Testis (tissue), 2 donors: ENCODE results near the gene TBC1D22A.

ENCODE experiments used
- POLR2A ChIP-seq: fragments of 450-650 bp; IDR thresholded peaks from one replicate; pipeline ENCODE4 v1.6.1; 2017; ENCODE audit warnings: antibody characterized with exemption, mild to moderate bottlenecking, moderate library complexity
- TF ChIP-seq, protein P1 (sequence below), 3 experiments: fragments of 450-650 bp in 2 of 3; fragments of 200-600 bp in 1 of 3; sonication (generic) in 1 of 3; IDR thresholded peaks; one replicate each; pipeline ENCODE4 v1.5.1; 2016 to 2019; ENCODE audit warnings: antibody characterized with exemption in 3 of 3, mild to moderate bottlenecking in 2 of 3, moderate library complexity in 1 of 3

DNA sequence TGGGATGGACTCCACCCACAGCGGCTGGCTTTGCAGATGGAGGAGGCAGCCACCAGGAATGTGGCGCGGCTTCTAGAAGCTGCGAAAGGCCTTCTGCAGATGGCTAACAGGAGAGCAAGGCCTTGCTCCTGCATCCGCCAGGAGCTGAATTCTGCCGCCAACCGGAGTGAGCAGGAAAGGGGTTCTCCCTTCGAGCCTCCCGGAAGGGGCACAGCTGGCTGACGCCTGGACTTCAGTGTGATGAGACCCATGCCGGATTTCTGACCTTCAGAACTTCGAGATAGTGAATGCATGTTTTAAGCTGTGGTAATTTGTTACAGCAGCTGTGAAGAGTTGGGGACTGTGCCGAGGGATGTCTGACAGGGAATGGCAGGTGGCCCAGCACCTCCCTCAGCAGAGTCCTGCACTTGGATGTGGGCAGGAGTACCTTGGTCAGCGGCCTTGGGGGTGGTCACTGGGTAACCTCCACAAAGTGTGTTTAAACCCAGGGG lies 7.7 kb downstream of the TBC1D22A start:
- TF ChIP-seq, protein P1, sequence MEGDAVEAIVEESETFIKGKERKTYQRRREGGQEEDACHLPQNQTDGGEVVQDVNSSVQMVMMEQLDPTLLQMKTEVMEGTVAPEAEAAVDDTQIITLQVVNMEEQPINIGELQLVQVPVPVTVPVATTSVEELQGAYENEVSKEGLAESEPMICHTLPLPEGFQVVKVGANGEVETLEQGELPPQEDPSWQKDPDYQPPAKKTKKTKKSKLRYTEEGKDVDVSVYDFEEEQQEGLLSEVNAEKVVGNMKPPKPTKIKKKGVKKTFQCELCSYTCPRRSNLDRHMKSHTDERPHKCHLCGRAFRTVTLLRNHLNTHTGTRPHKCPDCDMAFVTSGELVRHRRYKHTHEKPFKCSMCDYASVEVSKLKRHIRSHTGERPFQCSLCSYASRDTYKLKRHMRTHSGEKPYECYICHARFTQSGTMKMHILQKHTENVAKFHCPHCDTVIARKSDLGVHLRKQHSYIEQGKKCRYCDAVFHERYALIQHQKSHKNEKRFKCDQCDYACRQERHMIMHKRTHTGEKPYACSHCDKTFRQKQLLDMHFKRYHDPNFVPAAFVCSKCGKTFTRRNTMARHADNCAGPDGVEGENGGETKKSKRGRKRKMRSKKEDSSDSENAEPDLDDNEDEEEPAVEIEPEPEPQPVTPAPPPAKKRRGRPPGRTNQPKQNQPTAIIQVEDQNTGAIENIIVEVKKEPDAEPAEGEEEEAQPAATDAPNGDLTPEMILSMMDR (IDR thresholded peaks at IDR 0.05): no peak
- no peak for TF ChIP-seq POLR2A
